ENCODE results near the gene CORO2A. TPM values are rescaled to one million over a fixed set of nuclear protein-coding genes. Genes with fewer than 3 reads are reported as not detected.

Gene CORO2A
- total and polyA plus RNA-seq, 2 of the 8 experiments (the other 6 are each of a cell fraction or from before 2014, with no cell fraction given), result 13.7 to 27.9 TPM

- no peaks in the 10 kb centered on the region for H3K79me2 ChIP-seq (ENCODE audit: control insufficient read depth in 1 of 2, insufficient read depth in 2 of 2, low read length in 2 of 2)
- no peak overlapping the region for H2BK15ac ChIP-seq (ENCODE audit: low read length)
- no peak overlapping the region for H4K8ac ChIP-seq (ENCODE audit: extremely low read depth, insufficient read depth, low read length)
- ChIA-PET CTCF (ENCODE audit: partially characterized antibody) (interaction anchor here (0.9 to 1.1 kb wide), 5 partner anchors 9 to 105 kb away, joined by 3 to 5 read pairs (median 4); no protein-coding TSS in a partner anchor), POLR2A (ENCODE audit: partially characterized antibody) (interaction anchor here (1.4 kb wide), 1 partner anchor 9 kb away, joined by 3 read pairs; no protein-coding TSS in a partner anchor)
- no peak overlapping the region for H2BK120ac ChIP-seq (replicated peaks; ENCODE audit: low read depth, low read length)
- no peak overlapping the region for H3K23ac ChIP-seq (ENCODE audit: insufficient read length)
- no peak overlapping the region for H3K4ac ChIP-seq (replicated peaks; ENCODE audit: insufficient read length, low read depth, low read length)
- peaks cover 0 to 2% (median 0%) of the 10 kb centered on the region in 4 experiments; a peak in 1 of 7 replicates for H3K27me3 ChIP-seq (replicated peaks in 1 of 4; ENCODE audit: control insufficient read depth in 3 of 4, extremely low read depth in 1 of 4, insufficient read depth in 3 of 4, low read length in 3 of 4)
- no peak overlapping the region for H3K27ac ChIP-seq (ENCODE audit: low read depth, low read length)
- H3K4me3 ChIP-seq (ENCODE audit: extremely low read depth in 1 of 4, insufficient read depth in 2 of 4, low read depth in 3 of 4, low read length in 4 of 4), result no peak overlapping the region
- no peak overlapping the region for H3K18ac ChIP-seq (ENCODE audit: extremely low read depth, low read length)
- H3K79me1 ChIP-seq (ENCODE audit: low read depth, low read length), result peaks cover 6% of the 10 kb centered on the region
- peaks cover 0 to 4% (median 0%) of the 10 kb centered on the region in 4 experiments; a peak in 2 of 8 replicates for H3K36me3 ChIP-seq (ENCODE audit: control insufficient read depth in 2 of 4, insufficient read depth in 4 of 4, low read length in 3 of 4)
- no peak overlapping the region for H4K91ac ChIP-seq (replicated peaks; ENCODE audit: insufficient read length, low read length)
- H2BK12ac ChIP-seq (ENCODE audit: low read depth, low read length), result no peak overlapping the region
- H2AFZ ChIP-seq (ENCODE audit: low read length), result no peak overlapping the region
- no peak overlapping the region for H2AK5ac ChIP-seq (ENCODE audit: low read depth, low read length)
- no peak overlapping the region for H3K14ac ChIP-seq (ENCODE audit: insufficient read length)
- no peak overlapping the region for H2BK5ac ChIP-seq (ENCODE audit: low read depth, low read length)
- peaks cover 3 to 8% of the 10 kb centered on the region in 2 experiments for H4K20me1 ChIP-seq (replicated peaks in 1 of 2; ENCODE audit: control insufficient read depth in 1 of 2, insufficient read depth in 2 of 2, low read length in 2 of 2)
- H3K4me2 ChIP-seq (ENCODE audit: insufficient read depth in 1 of 2, low read depth in 2 of 2, low read length in 2 of 2), result no peak overlapping the region
- no peak for FAIRE-seq
- no peak for DNase-seq (ENCODE audit: low read depth in 1 of 2, low spot score in 2 of 2)
- no peaks in the 10 kb centered on the region for H3K23me2 ChIP-seq (ENCODE audit: low read depth, low read length)
- H3K56ac ChIP-seq (replicated peaks; ENCODE audit: insufficient read length, low read depth, low read length), result no peak overlapping the region
- H2BK20ac ChIP-seq (ENCODE audit: low read length), result no peak overlapping the region
- 91% methylated on average over 4 of the region's 4 CpGs; no CpG with 5 or more reads in 1 of the 2 experiments for WGBS, 2 experiments (ENCODE audit: extremely low coverage in 1 of 2, insufficient coverage in 1 of 2, insufficient read length in 1 of 2, insufficient replicate concordance in 2 of 2, low coverage in 1 of 2, low lambda C conversion rate in 2 of 2, missing lambda C conversion rate in 1 of 2)
- H3K9me3 ChIP-seq (ENCODE audit: insufficient read depth in 2 of 2, low read depth in 1 of 2, low read length in 1 of 2), result no peaks in the 10 kb centered on the region
- H3K9ac ChIP-seq (replicated peaks in 1 of 4; ENCODE audit: extremely low read depth in 1 of 4, low read depth in 3 of 4, low read length in 3 of 4), result no peak overlapping the region
- H3K4me1 ChIP-seq (replicated peaks in 1 of 4; ENCODE audit: control insufficient read depth in 3 of 4, insufficient read depth in 4 of 4, low read length in 3 of 4), result no peaks in the 10 kb centered on the region; a peak in 1 of 7 replicates
- no peak overlapping the region for H4K5ac ChIP-seq (ENCODE audit: insufficient read length, low read depth, low read length)
- TF ChIP-seq BACH1 (IDR thresholded peaks at IDR 0.05; ENCODE audit: low read length) (no peak), FOSL1 (IDR thresholded peaks at IDR 0.05; ENCODE audit: insufficient read depth, low read depth, low read length) (no peak), SAP30 (IDR thresholded peaks at IDR 0.05; ENCODE audit: insufficient read depth, insufficient replicate concordance, low read length) (no peak), E2F6 (IDR thresholded peaks at IDR 0.05) (no peak), POU5F1 (IDR thresholded peaks at IDR 0.05; ENCODE audit: low read depth, low read length) (no peak), CEBPB (IDR thresholded peaks at IDR 0.05; ENCODE audit: low read depth, low read length) (no peak), SIN3A (conservative IDR thresholded peaks at IDR 0.05 in 1 of 2, IDR thresholded peaks at IDR 0.05 in 1 of 2; ENCODE audit: low read depth in 1 of 2, low read length in 2 of 2) (no peak), RXRA (IDR thresholded peaks at IDR 0.05; ENCODE audit: insufficient read depth, low read depth, low read length) (no peak), CBX8 (IDR thresholded peaks at IDR 0.05; ENCODE audit: borderline replicate concordance, low read depth, low read length) (no peak), NRF1 (IDR thresholded peaks at IDR 0.05; ENCODE audit: low read depth, low read length) (no peak), SUZ12 (IDR thresholded peaks at IDR 0.05; ENCODE audit: low read length) (no peak)
Observed at GRCh38 chr9:98158071-98158831, 34.2 kb downstream of the CORO2A start.
